Amniotic epithelial cell (primary cell): ENCODE data around the gene ACRBP.

Experiments used
- DNase-seq: peaks from one replicate; pipeline ENCODE4 v3.0.0-alpha.2; 2010; ENCODE audit warnings: low read depth

The ACRBP gene

GRCh38 chr12:6646276-6647082, 753 bp downstream of the ACRBP start:
- DNase-seq, result no peak

DNA sequence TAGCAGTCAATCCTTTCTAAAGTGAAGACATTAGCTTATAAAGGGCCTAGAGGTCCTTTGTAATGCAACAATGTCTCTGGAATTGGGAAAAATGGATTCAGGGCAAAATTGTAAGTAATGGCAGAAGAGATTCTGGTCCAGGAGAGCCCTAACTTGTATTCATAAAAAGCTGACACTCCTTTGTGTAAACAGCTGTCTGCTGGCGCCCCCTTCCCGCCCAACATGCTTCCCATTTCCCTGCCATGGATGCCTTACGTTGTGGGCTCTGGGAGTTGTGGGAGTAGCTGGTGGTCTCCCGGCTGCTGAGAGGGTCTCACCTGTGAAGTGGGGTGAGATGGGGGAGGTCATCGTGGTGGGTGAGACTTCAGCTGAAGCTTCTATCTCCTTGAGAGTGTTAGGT, 2.3 kb downstream of the ACRBP start:
- no peak for DNase-seq

GRCh38 chr12:6644257-6644596, 3.0 kb downstream of the ACRBP start:
- no peak for DNase-seq

DNA sequence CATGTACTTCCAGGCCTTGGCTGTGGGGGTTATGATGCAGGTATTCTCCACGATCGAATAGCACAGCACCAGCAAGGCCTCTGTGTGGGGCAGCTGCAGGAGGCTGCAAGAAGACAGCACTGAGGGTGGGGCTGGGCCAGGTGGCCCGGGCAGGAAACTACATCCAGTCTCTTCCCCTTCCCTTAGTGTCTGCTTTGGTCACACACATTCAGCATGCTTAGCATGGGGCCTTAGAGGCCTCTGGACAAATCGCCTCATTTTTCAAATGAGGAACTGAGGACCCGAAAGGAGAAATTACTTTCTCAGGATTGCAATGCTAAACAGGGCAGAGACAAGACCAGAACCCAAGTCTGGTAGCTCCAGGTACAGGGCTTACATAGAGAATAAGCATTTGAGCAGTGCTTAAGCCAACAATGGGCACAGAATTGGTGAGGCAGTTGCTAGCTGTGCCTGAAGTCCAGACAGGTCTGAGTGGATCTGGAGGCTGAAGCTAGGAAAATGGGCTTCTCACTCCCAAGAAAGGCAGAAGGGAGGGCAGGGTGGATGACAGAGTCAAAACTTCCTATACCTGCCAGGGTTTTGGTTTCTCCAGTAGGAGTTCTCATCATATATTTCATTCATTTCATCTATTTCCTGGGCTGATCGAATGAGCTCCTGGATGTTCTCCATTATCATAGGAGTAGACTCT, 3.5 kb downstream of the ACRBP start:
- no peak for DNase-seq

DNA sequence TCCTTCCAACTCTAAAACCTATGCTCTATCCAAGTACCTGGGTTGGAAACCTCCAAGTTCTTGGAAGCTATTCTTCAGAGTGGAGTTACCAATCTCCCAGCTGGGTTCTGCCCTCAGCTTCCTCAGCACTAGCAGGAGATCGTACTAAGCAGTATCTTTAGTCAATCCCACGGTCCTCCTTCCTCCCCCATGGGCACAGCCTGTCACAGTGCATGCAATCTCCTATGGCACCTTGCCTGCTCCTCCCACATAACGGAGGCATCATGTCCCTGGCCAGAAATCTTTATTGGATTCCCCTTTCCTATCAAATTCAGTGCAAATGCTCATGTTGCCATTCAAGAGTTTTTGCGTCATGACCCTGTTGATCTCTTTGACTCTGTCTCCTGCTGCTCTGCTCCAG, 6.1 kb downstream of the ACRBP start:
- no peak for DNase-seq

- DNase-seq, result no peak
These were observed 6.7 kb downstream of the ACRBP start for GRCh38 chr12:6640497-6640896.

- DNase-seq, result no peak
These were observed 8.0 kb downstream of the ACRBP start for GRCh38 chr12:6639151-6639801.

DNA sequence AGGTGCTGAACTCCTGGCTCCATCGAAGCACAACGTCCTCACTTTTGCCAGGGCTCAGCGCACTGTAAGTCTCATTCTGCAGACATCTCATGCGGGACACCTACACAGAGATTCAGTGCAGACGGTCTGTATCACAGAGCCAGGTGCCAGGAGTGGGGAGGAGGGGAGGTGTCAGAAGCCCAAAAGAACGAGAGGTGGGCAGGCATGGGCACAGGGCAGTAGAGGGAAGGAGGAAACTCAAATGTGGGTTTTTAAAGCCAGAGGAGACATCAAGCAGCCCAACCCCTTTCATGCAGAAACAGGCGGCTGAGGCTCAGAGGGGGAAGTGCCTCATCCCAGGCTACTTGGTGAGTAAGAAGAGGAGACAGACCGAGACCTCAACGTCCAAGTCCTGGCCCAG, 8.9 kb downstream of the ACRBP start:
- no peak for DNase-seq

GRCh38 chr12:6635856-6636531, 11.2 kb downstream of the ACRBP start, which contains the start of gene LPAR5:
TSS of gene LPAR5 (minus strand) at chr12:6635959. CDS start at chr12:6621248, 14,711 bp downstream.
- peak; percentile 36 for DNase-seq

GRCh38 chr12:6635375-6635855, 11.8 kb downstream of the ACRBP start:
- no peak for DNase-seq

GRCh38 chr12:6632026-6632983, 14.9 kb downstream of the ACRBP start:
- no peak for DNase-seq

DNA sequence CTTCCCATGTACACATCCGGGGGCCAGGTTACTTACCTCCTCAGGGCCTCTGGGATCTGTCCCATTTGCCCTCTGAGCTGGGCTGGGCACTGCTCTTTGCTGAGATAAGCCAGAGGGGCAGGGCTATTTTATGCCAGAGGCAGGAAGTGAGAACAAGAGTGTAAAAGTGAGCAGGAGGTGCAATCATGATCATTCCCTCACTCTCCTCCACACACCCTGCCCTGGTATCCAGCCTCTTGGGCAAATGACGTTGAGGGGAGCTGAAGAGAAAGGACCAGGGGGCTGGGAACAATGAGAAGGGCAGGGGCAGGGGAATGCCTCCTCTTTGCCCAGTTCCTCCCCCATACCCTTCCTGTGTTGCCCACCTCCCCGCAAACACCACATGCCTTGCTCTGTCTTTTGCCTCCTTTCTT, 15.7 kb downstream of the ACRBP start:
- no peak for DNase-seq

GRCh38 chr12:6630736-6631135, 16.5 kb downstream of the ACRBP start:
- DNase-seq, result no peak

DNA sequence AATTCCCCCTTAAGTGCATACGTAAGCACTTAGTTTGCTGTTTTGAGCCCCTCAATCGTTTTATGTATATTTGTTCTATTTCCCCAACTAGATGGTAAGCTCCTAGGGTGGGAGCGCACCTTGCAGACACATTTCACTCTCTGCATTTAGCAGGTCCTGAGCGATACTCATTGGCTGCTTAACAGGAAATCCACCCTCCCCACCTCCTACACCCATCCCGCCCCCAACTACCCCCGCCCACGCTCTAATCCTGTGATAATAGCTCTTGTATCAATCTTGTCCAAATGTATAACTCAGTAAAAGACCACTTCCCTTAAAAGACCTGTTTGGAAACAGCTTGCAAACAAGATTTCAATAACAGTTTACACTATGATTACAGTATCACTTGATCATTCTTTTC, 19.6 kb downstream of the ACRBP start:
- DNase-seq, result no peak

GRCh38 chr12:6626654-6627283, 20.5 kb downstream of the ACRBP start:
- DNase-seq, result no peak

- no peak for DNase-seq
These were observed 26.4 kb downstream of the ACRBP start for GRCh38 chr12:6620885-6621274.

- peak; percentile 47 for DNase-seq
These were observed 26.9 kb downstream of the ACRBP start for GRCh38 chr12:6620137-6620884.

DNA sequence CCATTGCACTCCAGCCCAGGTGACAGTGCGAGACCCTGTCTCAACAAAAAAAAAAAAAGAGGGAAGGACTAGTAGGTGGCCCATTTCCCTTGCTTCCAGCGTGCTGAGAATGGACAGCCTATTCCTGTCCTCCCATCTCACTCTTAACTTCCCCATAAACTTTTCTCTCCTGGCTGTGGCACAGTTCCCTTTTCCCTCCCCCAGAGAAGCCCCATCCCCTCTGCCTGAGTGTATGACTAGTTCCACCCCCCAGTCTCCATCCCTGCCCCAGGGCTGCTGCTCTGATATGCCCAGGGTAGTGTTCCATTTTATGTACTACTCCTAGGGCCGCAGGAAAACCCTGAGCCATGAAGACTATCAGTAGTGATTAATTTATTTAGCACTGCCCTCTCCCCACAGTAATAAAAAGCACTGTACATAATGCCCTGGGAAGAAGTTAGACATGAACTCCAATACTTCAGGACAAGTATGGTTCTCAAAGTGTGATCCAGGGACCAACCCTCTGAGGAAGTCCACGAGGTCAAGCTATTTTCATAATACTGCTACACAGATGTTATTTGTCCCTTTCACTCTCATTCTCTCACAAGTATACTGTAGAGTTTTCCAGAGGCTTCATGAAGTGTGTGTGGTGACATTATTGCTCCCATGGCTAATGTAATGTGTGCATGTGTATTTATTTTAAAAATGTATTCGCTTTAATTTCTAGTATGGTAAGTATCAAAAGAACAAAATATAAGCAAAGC, 28.6 kb downstream of the ACRBP start:
- no peak for DNase-seq

DNA sequence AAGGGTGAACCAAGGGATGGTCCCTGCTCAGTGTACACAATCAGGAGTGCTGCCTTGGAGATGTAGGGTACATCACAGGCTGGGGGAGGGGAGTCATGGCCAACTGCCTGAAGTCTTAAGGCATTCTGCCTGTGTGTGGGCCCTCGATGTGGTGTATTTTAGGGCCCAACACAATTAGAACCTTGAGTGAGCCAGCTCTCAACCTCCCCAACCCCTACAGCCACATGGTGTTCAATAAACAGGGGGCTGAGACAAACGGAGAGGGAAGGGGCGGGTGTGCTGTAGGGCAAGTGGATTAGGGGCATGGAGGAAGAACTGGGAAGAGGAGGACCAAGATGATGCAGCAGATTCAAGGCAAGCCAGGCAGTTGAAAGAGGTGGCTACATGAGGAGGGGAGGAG, 31.4 kb downstream of the ACRBP start:
- no peak for DNase-seq
